Right forelimb (tissue), 1 donor: ENCODE results near the gene HYDIN.

Source experiments
- DNase-seq: peaks from one replicate; pipeline ENCODE4 v3.0.0-alpha.2; 2018

The HYDIN gene

DNA sequence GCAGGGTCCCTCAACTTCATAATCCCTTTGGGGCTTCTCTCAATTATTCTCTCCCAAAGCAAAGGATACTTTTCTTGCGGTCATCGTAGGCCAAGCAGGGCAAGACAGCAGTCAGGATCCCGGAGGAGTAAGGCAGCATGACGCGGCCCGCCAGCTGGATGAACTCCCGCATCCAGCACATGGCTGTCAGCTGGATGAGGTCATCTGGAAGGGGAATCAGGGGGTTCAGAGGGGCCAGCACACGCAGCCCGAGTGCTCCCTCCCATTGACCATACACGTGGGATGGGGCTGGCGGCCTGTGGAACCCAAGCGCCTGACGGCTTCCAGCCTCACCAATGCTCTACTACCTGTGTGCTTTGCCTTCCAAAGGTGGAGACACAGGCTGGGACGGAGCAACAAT is 448.7 kb downstream of the HYDIN start:
- no peak for DNase-seq

DNA sequence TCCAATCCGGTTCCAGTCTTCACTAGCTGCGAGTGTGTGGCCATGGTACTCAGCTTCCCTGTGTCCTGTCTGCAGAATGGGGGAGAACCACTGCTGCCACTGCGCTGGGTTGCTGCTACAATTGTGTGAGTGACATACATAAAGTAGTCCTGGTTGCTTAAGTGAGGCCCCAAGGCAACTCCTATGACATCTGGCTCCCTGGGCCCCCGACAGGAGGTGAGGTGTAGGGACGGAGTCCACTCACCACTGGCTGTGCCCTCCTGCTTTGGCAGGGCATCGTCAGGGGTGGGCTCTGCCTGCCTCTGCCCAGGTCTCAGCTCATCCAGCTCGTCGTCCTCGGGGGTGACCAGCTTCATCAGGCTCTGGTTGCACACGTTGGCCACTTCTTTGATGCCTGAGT is 450.0 kb downstream of the HYDIN start:
- DNase-seq = no peak

DNA sequence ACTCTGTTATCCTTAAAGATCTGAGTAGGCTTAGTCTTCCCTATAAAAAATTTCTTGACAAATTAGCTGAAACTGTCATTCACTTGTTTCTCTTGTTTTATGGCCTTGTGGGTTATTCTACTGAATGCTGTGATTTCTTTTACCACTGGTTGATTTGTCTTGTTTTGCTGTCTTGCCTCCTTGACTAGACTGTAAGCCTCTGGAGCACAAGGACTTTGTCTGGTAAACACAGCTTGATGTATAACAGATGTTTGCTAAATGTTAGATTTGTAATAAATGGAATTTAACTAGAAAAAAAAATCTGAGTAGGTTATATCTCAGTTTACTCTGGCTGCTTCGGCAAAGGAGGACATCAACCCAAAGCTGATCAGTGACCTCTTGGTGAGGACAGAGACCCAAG is 451.2 kb downstream of the HYDIN start:
- DNase-seq = no peak

DNA sequence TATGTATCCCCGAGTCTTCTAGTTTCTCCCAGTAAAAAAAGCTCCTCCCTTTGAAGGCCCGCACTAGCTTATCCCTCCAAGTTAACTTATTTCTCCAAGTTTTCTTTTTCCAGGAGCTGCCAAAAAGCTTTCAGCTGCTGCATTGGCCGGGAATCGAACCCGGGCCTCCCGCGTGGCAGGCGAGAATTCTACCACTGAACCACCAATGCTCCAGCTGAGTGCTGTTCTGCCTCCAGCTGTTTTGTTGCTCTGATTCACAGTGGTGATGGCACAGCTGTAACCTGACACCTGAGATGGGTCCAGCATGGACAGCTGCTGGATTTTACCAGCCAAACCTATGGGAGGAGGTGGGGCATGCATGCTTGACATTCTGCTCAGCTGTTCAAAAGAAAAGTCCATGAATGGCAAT is 451.6 kb downstream of the HYDIN start:
- DNase-seq = peak; percentile 94

DNA sequence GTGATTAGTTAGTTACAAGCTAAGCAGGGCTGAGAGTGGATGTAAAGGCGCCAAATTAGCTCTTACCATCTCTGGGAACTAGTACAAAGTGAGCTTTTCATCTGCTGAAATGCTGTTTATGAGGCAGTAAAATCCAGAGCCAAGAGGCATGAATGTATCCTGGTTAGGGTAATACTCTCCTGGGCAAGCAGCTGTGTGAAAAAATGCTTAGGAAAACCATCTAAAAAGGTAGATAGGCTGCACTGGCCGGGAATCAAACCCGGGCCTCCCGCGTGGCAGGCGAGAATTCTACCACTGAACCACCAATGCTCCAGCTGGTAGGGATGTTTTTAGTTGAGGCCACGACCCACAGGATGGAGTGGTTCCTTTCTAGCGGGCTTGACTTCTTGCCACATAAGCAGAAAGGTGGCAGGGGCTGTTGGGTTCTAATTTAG is 452.5 kb downstream of the HYDIN start:
- DNase-seq = peak; percentile 74

DNA sequence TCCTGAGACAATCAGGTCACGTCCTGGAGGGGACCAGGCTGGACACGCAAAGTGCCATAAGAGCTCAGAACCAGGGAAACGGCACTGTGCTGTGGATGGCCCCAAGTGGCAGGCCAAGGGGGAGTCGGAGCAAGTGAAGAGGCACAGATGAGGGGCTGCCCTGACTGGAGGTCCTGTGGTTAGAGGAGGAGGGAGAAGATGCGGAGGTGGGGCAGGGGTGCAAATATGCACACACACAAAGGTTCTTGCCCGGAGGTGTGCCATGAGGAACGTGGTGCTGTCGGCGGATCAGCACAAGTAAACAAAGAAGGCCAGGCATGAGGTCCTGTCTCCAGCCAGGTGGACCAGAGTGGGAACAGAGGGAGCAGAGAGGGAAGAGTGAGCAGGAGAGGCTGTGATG is 453.0 kb downstream of the HYDIN start:
- DNase-seq = no peak

DNA sequence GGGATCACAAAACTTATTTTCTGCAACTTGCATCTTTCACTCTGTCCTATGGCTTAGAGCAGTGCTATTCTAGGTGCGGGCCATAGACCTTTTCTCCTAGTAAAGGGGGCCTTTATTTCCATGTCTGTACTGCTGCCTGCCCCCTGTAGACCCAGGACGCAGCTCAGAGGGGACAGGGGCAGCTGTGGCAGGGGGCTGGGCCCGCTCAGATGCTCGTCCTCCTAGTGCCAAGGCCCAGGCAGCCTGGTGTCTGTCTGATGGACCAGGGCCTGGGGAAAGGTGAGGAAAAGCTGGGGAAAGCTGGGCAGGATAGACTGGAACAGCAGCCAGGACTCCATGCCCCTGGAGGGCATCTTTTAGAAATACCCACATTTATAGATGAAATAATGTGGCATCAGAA is 455.1 kb downstream of the HYDIN start:
- no peak for DNase-seq

DNA sequence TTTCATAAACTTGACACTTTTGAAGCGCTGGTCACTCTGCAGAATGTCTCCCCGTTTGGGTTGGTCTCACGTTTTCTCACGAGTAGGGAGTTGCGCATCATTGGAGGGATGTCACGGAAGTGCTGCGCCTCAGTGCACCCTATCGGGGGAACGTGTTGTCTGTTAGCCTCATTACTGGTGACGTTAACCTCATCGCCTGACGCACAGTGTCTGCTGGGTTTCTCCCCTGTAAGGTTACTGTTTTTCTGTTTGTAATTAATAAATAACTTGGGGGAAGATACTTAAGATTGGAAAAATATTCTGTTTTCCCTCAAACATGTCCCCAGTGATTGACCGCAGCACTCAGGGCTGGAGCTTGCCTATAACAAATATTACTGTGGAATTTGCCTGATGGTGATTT is 456.3 kb downstream of the HYDIN start:
- DNase-seq = no peak

DNA sequence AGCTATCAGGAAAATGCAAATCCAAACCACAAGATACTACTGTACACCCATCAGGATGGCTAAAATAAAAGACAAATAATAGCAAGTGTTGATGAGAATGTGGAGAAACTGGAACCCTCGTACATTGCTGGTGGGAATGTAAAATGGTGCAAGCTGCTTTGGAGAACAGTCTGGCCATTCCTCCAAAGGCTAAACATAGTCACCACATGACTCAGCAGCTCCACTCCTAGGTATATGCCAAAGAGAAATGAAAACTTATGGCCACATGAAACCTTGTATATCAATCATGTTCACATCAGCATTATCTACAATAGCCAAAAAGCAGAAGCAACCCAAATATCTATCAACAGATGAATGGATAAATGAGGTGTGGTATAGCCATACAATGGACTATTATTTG is 458.0 kb downstream of the HYDIN start:
- DNase-seq = no peak

DNA sequence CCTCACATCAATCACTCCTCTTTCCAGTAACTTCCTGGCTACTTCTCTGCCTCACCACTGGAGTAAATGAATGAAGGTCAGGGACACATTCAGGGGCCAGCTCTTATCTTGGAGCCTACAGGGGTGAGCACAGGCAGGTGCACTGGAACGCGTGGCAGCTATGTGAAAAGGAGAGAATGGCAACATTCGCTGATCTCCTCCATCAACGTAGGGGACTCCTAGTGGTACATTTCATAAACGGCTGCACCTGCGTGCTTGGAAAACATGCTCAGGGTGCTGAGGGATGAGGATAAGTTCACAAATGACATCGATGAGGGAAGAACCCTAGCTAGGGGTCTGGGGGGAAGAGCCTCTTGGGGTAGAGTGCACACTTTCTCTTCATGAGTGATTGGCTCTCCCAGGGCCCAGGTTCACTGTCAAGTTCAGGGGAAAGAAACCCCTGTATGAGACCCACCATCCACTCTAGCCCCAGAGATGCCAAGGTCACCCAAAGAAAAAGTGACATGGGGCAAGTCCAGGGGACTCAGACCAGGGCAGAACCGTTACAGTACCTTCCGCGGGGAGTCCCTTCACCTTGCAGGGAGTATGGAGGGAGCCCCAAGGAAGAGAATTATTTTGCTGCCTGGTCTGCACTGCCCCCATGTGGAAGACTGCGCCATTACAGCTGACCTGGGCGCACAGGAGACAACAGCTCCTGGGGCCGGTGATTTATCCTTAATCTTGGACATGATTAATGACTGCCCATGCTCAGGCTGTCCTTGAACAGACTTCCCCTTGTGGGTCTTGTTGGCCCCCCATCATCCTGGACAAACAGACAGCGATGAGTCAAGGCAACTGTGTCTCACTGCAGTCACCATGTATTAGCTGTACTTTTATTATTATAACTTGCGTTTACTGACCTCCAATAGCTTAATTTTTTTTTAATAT is 459.6 kb downstream of the HYDIN start:
- DNase-seq = peak; percentile 85

DNA sequence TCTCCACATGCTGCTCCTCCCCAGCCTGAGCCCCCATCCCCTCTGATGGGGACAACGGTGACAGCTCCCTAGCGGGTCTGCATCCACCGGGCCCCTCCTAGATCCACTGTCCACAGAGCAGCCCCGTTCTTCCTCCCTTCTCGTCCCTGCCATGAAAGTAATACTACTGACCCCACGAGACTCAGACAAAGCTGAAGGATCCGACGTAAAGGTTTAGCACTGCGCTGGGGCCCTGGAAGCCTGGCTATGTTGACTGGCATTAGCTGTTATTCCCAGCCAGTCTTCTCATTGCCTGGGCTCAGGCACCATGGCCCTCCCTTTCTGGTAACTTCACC is 460.3 kb downstream of the HYDIN start:
- no peak for DNase-seq

DNA sequence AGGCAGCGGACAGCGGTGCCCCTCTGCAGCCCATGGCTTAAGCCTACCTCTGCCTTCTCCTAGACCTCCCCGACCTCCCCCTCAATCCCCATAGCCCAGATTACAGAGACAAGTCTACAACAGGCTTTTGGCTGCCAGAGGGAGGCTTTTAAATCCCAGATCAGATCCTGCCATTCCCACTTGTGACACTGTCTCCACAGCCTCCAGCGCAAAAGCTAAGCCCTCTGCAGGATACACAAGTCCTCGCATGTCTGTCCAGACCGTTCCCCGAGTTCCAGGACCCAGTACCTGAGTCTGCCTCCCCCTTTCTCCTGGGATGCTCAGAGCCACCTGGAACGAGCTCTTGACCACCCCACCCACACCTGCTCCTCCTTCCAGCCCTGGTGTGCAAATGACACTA is 460.8 kb downstream of the HYDIN start:
- no peak for DNase-seq

DNA sequence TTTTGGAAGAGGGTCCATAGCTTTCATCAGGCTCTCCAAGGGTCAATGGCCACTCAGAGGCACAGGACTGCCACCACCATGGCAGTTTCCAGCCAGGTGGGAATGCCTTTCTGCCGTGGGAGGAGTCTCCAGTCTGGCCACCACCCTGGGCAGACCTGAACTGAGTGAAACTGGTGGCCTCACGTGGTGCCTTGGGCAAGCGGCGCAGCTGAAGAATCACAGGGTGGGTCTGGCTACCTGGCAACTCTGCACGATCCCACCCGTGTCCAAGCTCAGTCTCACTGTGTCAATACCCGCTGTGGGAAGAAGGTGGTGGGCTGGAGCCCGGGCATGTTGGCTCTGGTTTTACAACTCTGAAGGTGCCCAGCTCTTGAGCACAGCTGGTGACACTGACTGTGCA is 461.4 kb downstream of the HYDIN start:
- DNase-seq = no peak

DNA sequence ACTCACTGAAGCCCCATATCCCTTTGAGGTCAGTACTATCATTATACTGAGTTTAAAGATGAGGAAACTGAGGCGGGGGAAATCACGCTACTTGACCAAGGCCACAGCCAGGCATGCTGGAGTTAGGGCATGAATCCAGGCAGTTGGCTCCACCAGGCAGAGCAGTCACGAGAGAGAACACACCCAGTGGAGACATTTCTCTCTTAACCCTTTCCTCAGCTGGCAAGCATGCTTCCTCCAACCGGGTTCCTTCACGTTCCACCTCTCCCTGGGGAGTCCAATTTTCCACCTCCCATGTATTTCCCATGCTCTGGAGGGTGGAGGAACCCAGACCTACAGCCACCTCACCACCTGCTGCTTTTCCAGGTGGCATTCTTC is 462.3 kb downstream of the HYDIN start:
- no peak for DNase-seq

DNA sequence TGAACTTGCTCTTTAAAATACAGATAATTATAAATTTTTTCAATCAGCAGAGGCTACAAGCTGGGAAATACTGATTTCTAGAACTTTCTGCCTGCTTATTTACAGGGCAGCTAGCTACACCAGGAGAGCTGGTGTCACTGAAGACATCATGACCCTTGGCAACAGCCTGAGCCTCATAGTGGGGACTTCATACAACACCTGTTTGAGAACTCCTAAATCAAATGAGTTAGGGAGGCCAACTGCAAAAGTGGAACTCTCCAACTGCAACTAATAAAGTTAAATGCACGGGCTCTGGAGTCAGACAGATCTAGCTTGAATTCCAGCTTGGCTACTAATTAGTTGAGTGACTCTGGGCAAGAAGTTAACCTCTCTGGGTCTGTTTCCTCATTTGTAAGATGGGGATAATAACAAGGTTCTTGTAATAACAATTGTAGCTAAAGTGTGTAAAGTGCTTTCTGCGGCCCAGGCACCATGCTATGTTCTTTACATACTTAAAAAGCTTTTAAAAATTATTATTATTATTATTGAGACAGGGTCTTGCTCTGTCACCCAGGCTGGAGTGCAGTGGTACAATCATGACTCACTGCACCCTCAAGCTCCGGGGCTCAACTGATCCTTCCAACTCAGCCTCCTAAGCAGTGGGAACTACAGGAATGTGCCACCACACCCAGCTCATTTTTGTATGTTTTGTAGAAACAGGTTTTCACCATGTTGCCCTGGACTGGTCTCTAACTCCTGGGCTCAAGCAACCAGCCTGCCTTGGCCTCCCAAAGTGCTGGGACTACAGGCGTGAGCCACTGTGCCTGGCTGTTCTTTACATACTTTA is 462.9 kb downstream of the HYDIN start:
- DNase-seq = no peak

DNA sequence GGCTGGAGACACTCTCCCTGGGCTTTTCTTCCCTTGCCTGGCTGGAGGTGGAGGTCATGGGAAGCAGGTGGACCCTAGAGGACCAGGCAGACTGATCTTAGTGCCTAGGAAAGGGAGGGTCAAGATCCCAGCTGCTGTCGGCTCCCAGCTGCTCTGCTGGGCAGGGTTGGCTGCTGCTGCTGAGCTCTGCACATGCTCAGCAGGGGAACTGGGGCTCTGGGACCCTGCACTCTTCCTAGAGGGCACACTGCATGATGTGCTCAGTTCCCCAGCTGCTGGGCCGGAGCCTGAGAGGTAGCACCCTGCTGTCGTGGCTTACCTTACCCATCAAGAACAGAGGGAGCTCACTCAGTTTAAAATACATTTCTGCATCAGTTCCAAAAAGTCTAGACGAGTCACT is 463.9 kb downstream of the HYDIN start:
- no peak for DNase-seq

DNA sequence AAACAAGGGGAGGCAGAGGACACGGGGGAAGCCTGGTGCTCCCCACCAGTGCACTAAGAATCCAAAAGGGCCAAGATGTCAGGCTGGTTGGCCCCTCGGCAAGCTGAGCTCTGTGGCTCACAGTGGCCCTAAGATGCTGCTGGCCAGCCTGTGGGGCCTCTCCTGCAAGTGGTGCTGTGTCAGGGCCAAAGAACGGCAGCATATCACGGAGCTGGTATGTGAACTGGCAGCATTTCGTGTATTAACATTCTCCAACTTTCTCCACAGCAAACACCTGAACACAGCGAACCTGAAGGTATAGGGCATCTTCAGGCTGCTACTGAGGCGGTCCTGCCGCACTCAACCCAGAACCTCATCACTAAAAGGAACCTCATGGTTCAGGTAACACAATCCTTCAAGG is 464.3 kb downstream of the HYDIN start:
- DNase-seq = no peak

DNA sequence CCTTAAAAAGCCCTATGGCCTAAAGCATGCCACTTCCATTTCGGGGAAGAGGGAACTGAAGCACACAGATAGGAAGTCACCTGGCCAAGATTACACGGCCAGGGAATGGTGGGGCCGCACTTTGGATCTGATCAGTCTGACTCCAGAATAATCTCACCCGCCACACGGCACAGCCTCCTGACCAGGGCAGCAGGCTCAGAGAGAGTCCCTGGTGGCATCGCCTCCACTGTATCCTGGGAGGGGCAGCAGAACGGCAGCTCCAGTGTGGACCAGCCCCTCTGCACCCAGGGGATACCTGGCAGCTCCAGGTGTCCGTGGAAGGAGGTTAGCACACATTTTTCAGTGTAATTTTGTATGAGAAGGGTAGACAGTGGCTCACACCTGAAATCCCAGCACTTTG is 465.0 kb downstream of the HYDIN start:
- DNase-seq = no peak

DNA sequence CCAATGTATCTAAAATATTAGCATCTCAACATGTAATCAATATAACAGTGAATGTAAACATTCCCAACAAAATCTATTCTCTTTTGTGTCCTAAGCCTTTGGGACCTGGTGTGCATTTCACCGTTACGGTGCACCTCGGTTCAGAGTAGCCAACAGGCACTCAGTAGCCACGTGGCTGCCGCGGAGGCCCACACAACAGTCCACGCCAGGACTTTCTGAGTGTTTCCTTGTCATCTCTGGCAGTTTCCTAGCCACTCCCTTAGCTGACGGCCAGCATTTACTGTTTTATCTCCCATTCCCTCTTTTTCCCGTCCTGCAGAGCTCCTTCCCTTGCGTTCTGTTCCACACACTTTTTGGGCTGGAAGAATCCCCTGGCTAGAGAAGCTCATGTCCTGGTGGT is 465.9 kb downstream of the HYDIN start:
- no peak for DNase-seq

DNA sequence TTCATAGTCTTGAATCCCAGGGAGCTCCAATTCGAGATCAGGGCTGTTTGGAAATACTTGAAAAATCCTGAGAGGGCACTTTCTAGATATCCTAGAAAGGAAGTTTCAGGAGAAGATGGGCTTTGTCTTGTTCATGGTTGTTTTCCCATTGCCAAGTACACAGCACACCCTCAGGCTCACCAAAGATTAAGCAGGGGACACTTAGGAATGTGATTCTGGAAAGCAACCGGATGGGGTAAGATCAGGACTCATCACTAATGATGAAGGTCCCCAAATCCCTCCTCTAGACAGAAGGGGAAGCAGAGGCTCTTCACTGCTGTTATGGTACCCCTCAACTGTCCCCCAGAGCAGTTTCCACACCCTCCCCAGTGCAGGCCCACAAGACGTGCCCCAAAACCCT is 470.3 kb downstream of the HYDIN start:
- DNase-seq = no peak

DNA sequence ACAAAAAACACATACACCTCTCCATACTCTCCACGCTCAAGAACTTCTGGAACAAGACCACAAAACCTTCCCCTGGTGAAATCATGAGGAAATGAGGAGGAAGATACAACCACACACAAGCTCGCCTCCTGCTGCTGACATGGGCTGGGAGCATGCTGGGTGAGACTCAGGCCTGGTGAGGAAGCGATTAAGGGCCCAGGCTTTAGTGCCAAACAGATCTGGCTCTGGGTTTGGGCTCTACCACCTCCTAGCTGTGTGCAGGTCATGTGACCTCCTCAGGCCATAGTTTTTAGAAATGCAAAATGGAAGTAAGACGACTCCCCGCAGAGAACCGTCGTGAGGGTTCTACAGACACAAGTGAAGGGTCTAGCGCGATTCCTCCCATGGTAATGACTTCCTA is 470.9 kb downstream of the HYDIN start:
- DNase-seq = no peak

DNA sequence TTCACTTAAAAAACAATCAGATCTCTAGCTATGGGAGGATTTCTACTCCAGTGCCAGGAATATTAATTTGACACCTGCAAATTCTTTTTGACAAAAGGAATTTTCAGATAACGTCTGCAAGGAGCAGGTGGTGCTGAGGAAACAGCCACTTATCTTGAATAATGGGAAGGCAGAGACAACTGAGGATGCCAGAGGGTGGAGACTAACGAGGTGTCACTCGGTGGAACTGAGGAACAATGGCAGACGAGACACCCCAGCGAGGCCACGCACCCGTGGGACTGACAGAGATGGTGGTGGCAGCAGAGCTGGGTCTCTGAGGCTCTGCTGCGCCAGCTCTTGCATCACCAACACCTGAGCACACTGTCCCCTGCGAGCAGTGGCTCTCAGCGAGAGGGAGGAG is 471.7 kb downstream of the HYDIN start:
- no peak for DNase-seq
